HG03575 (cell line): ENCODE measurements around the gene URI1.
"Not testable (repeated sequence)": the region's sequence is repeated elsewhere in the genome, so short reads cannot be mapped to it uniquely, and the experiment has no call there.

Source experiments
- ATAC-seq: cut with Tn5 transposase; IDR thresholded peaks from one replicate; pipeline ENCODE4 v1.9.1; 2021; ENCODE audit not compliant: unreplicated experiment, insufficient number of reproducible peaks, low FRiP score; ENCODE audit errors: extremely low read depth

URI1 gene

GRCh38 chr19:30006207-30006606 is 64.2 kb downstream of the URI1 start:
- ATAC-seq = no peak

- no peak for ATAC-seq
These were observed 66.1 kb downstream of the URI1 start for GRCh38 chr19:30008169-30008568.

- no peak for ATAC-seq
These were observed 67.0 kb downstream of the URI1 start for GRCh38 chr19:30009013-30009412.

- no peak for ATAC-seq
These were observed 69.1 kb downstream of the URI1 start for GRCh38 chr19:30011051-30011578.

GRCh38 chr19:30014770-30015169 is 72.7 kb downstream of the URI1 start:
- no peak for ATAC-seq

GRCh38 chr19:30017172-30017571 is 75.1 kb downstream of the URI1 start:
- no peak for ATAC-seq

GRCh38 chr19:30020189-30020588 is 78.2 kb downstream of the URI1 start:
- no peak for ATAC-seq

GRCh38 chr19:30022659-30023058 is 80.6 kb downstream of the URI1 start:
- no peak for ATAC-seq

GRCh38 chr19:30023330-30023729 is 81.3 kb downstream of the URI1 start:
- ATAC-seq = no peak

- ATAC-seq = no peak
These were observed 82.1 kb downstream of the URI1 start for GRCh38 chr19:30024091-30024490.

- ATAC-seq = no peak
These were observed 84.9 kb downstream of the URI1 start for GRCh38 chr19:30026933-30027332.

GRCh38 chr19:30028118-30028991 is 86.3 kb downstream of the URI1 start:
- no peak for ATAC-seq

GRCh38 chr19:30028992-30029343 is 86.9 kb downstream of the URI1 start:
- no peak for ATAC-seq

- peak; percentile 72 for ATAC-seq
These were observed 87.9 kb downstream of the URI1 start for GRCh38 chr19:30029721-30030510.

- no peak for ATAC-seq
These were observed 92.3 kb downstream of the URI1 start for GRCh38 chr19:30034321-30034720.

GRCh38 chr19:30036154-30037129 is 94.4 kb downstream of the URI1 start:
- ATAC-seq = no peak

- ATAC-seq = no peak
These were observed 95.8 kb downstream of the URI1 start for GRCh38 chr19:30037835-30038234.

- ATAC-seq = not testable (repeated sequence)
These were observed 99.9 kb downstream of the URI1 start for GRCh38 chr19:30041931-30042330.

- not testable (repeated sequence) for ATAC-seq
These were observed 101.0 kb downstream of the URI1 start for GRCh38 chr19:30043008-30043407.
